Measurements from ENCODE around the gene SLC12A4.

DNA sequence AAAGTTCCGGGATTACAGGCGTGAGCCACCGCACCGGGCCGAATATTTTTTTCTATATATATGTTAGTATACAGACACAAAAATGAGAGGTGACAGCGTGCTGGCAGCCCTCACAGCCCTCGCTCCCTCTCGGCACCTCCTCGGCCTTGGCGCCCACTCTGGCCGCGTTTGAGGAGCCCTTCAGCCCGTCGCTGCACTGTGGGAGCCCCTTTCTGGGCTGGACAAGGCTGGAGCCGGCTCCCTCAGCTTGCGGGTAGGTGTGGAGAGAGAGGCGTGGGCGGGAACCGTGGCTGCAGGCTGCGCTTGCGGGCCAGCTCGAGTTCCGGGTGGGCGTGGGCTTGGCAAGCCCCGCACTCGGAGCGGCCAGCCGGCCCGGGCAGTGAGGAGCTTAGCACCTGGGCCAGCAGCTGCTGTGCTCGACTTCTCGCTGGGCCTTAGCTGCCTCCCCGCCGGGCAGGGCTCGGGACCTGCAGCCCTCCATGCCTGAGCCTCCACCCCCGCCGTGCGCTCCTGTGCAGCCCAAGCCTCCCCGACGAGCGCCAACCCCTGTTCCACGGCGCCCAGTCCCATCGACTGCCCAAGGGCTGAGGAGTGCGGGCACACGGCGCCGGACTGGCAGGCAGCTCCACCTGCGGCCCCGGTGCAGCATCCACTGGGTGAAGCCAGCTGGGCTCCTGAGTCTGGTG is 13.7 kb upstream of the SLC12A4 start:
- TF ChIP-seq, protein P1, sequence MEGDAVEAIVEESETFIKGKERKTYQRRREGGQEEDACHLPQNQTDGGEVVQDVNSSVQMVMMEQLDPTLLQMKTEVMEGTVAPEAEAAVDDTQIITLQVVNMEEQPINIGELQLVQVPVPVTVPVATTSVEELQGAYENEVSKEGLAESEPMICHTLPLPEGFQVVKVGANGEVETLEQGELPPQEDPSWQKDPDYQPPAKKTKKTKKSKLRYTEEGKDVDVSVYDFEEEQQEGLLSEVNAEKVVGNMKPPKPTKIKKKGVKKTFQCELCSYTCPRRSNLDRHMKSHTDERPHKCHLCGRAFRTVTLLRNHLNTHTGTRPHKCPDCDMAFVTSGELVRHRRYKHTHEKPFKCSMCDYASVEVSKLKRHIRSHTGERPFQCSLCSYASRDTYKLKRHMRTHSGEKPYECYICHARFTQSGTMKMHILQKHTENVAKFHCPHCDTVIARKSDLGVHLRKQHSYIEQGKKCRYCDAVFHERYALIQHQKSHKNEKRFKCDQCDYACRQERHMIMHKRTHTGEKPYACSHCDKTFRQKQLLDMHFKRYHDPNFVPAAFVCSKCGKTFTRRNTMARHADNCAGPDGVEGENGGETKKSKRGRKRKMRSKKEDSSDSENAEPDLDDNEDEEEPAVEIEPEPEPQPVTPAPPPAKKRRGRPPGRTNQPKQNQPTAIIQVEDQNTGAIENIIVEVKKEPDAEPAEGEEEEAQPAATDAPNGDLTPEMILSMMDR (IDR thresholded peaks at IDR 0.05 in 8 of 11, conservative IDR thresholded peaks at IDR 0.05 in 3 of 11), result no peak
- TF ChIP-seq POLR2A (IDR thresholded peaks at IDR 0.05) (no peak), POLR2AphosphoS5 (IDR thresholded peaks at IDR 0.05) (peak in 1 of 3 donors; percentile 27)

Measured in spleen (tissue), 7 donors.